ENCODE measurements around the gene CAVIN2. TPM values are rescaled to one million over a fixed set of nuclear protein-coding genes. Genes with fewer than 3 reads are reported as not detected.
A peak's percentile ranks its signal among the peaks of the same experiment; 100 is the strongest.

Gene CAVIN2
- total RNA-seq, 1 donor, result 29.8 TPM

- H3K4me3 ChIP-seq (ENCODE audit: low read depth, low read length), result no peak overlapping the region
- no peak for DNase-seq (ENCODE audit: low read depth)
- TF ChIP-seq, protein P1, sequence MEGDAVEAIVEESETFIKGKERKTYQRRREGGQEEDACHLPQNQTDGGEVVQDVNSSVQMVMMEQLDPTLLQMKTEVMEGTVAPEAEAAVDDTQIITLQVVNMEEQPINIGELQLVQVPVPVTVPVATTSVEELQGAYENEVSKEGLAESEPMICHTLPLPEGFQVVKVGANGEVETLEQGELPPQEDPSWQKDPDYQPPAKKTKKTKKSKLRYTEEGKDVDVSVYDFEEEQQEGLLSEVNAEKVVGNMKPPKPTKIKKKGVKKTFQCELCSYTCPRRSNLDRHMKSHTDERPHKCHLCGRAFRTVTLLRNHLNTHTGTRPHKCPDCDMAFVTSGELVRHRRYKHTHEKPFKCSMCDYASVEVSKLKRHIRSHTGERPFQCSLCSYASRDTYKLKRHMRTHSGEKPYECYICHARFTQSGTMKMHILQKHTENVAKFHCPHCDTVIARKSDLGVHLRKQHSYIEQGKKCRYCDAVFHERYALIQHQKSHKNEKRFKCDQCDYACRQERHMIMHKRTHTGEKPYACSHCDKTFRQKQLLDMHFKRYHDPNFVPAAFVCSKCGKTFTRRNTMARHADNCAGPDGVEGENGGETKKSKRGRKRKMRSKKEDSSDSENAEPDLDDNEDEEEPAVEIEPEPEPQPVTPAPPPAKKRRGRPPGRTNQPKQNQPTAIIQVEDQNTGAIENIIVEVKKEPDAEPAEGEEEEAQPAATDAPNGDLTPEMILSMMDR (IDR thresholded peaks at IDR 0.05; ENCODE audit: insufficient read depth, low read length), result no peak
These were observed 43.0 kb upstream of the CAVIN2 start for GRCh38 chr2:191889931-191890330.

DNA sequence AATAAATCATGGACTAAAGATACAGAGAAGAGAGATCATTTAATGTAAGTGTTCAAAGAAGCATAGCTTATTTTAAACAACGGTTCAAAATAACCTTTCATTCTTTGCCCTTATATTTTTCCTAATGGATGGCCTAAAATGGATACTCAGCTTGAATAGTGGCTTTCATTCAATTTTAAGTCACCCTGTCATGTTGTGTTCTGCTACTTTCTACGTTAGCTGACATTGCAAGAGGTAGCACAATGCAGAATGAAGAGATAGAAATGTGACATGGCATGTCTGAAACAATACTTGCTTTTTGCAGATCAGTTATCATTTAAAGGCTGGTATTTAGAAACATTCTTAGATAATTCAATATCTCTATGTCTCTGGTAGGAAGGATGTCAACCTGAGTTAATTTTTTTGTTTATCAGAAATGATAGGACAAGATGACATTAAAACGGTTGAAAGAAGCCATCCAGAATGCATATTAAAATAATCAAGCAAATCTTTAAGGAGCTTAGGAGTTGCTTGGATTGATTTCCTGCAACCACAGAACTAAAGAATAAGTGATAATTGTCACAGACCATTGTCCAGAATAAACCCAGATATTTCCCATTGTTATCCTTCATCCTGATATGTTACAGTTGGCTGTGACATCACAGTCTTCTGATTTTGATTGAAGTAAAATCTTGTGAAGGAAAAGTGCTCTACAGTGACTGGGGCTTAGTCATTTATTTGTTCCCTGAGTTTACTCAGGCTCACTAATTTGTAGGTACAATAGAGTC lies 41.7 kb upstream of the CAVIN2 start:
- no peak overlapping the region for H3K4me3 ChIP-seq (ENCODE audit: low read depth, low read length)
- TF ChIP-seq, protein P1 (IDR thresholded peaks at IDR 0.05; ENCODE audit: insufficient read depth, low read length), result no peak

GRCh38 chr2:191885650-191886049 lies 38.8 kb upstream of the CAVIN2 start:
- no peak overlapping the region for H3K4me3 ChIP-seq (ENCODE audit: low read depth, low read length)
- no peak for DNase-seq (ENCODE audit: low read depth)

More for the DNA sequence above, 41.7 kb upstream of the CAVIN2 start:
- no peak for DNase-seq (ENCODE audit: low read depth)

DNA sequence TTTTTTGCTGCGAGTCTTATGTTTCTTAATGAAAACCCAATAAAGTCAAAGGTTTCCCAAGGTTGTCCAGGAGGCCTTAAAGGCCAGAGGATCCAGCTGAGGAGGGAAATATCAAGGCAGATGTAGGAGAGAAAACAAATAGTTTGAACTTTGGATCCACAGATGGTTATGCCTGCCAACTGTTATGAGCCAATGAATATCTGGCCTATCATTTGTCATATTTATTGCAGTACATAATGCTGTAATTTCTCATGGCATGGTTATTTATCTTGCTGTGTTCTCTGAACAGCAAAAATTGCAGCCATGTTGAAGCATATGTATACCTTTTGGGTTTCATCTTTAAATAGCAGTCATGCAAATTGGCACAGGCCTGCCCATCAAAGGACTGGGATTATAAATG lies 38.2 kb upstream of the CAVIN2 start:
- TF ChIP-seq, protein P1 (IDR thresholded peaks at IDR 0.05; ENCODE audit: insufficient read depth, low read length), result no peak
- no peak overlapping the region for H3K4me3 ChIP-seq (ENCODE audit: low read depth, low read length)
- DNase-seq (ENCODE audit: low read depth), result peak; percentile 47

More at GRCh38 chr2:191885650-191886049, 38.8 kb upstream of the CAVIN2 start:
- TF ChIP-seq, protein P1 (IDR thresholded peaks at IDR 0.05; ENCODE audit: insufficient read depth, low read length), result no peak

GRCh38 chr2:191881982-191882816 lies 35.3 kb upstream of the CAVIN2 start:
- TF ChIP-seq, protein P1 (IDR thresholded peaks at IDR 0.05; ENCODE audit: insufficient read depth, low read length), result no peak
- H3K4me3 ChIP-seq (ENCODE audit: low read depth, low read length), result no peak overlapping the region
- no peak for DNase-seq (ENCODE audit: low read depth)

- TF ChIP-seq, protein P1 (IDR thresholded peaks at IDR 0.05; ENCODE audit: insufficient read depth, low read length), result no peak
- H3K4me3 ChIP-seq (ENCODE audit: low read depth, low read length), result no peak overlapping the region
- peak; percentile 83 for DNase-seq (ENCODE audit: low read depth)
These were observed 31.8 kb upstream of the CAVIN2 start for GRCh38 chr2:191878548-191879279.

Data from fibroblast of the aortic adventitia (primary cell).